HepG2 (cell line): Measurements from ENCODE around the gene NKD2. TPM values are rescaled to one million over a fixed set of nuclear protein-coding genes. Genes with fewer than 3 reads are reported as not detected.

ENCODE experiments used
- ATAC-seq: fragments of 200-7000 bp; cut with Tn5 transposase; 3 replicates; pipeline ENCODE4 v1.9.1; 2020; ENCODE audit warnings: mild to moderate bottlenecking, moderate library complexity
- Bru-seq: library from RNA; stranded (reverse); fragments of 400-500 nt; gene quantifications from one replicate; lab custom pipeline; 2021; lab: Mats Ljungman, UMichigan
- BruChase-seq, 2 experiments: library from RNA; stranded (reverse); fragments of 400-500 nt; gene quantifications; one replicate each; lab custom pipeline; 2021; lab: Mats Ljungman, UMichigan
- BruUV-seq: library from RNA; stranded (reverse); fragments of 400-500 nt; replicated peaks from 2 replicates; lab custom pipeline; 2021; lab: Mats Ljungman, UMichigan
- CTCF ChIA-PET: fragments of 300-600 bp; formaldehyde crosslinking; extraction: SDS; loops from one replicate; lab custom pipeline; 2021; ENCODE audit warnings: low total read pairs, inconsistent platforms, low intra/inter-chr PET ratio; lab: Yijun Ruan, JAX
- POLR2A ChIA-PET: fragments of 350-600 bp; sonication (Branson Sonifier 250); formaldehyde crosslinking; loops from one replicate; lab custom pipeline; 2020; ENCODE audit warnings: antibody characterized with exemption, inconsistent platforms; lab: Yijun Ruan, JAX
- DNase-seq: peaks from one replicate; pipeline ENCODE4 v3.0.0-alpha.2; 2015; ENCODE audit warnings: low spot score
- FAIRE-seq: peaks from 3 replicates; lab custom pipeline; 2011; peaks lifted over from hg19 to GRCh38; lab: Jason Lieb, UNC
- H2AFZ ChIP-seq: one replicate; pipeline ENCODE4 v1.6.1; 2011; ENCODE audit warnings: low read length, inconsistent platforms
- H3K27ac ChIP-seq: fragments of 300-600 bp; 3 replicates; pipeline ENCODE4 v1.8.0; 2011; ENCODE audit warnings: mixed run types, mild to moderate bottlenecking, mixed read lengths, low read length, inconsistent platforms; ENCODE audit not compliant: insufficient read depth; ENCODE audit errors: extremely low read length
- H3K27me3 ChIP-seq, 2 experiments: fragments of 200-600 bp in 1 of 2; 2 replicates in 1 of 2; 3 replicates in 1 of 2; pipeline versions ENCODE4 v1.6.0 to v1.8.0; 2011; ENCODE audit warnings: low read length in 2 of 2, mild to moderate bottlenecking in 2 of 2, moderate library complexity in 2 of 2, inconsistent platforms in 1 of 2; ENCODE audit not compliant: insufficient read depth in 2 of 2, control insufficient read depth in 1 of 2
- H3K36me3 ChIP-seq, 2 experiments: fragments of 200-600 bp in 1 of 2; replicated peaks in 1 of 2; 2 replicates in 1 of 2; 3 replicates in 1 of 2; pipeline versions ENCODE4 v1.5.1 to v1.8.0; 2011; ENCODE audit warnings: low read length in 2 of 2, inconsistent platforms in 1 of 2; ENCODE audit not compliant: insufficient read depth in 2 of 2, control insufficient read depth in 1 of 2
- H3K4me1 ChIP-seq: 2 replicates; pipeline ENCODE4 v1.5.1; 2012; ENCODE audit warnings: low read length, inconsistent platforms; ENCODE audit not compliant: insufficient read depth
- H3K4me2 ChIP-seq: 2 replicates; pipeline ENCODE4 v1.6.0; 2011; ENCODE audit warnings: low read depth, low read length, inconsistent platforms
- H3K4me3 ChIP-seq, 3 experiments: fragments of 200-600 bp in 1 of 3; sonication (generic), shearing (Covaris generic) in 1 of 3; replicated peaks in 1 of 3; 2 replicates each; pipeline ENCODE4 v1.5.1; 2011 to 2016; ENCODE audit warnings: low read length in 3 of 3, inconsistent platforms in 2 of 3, low read depth in 2 of 3, mild to moderate bottlenecking in 2 of 3, control low read depth in 1 of 3, mixed read lengths in 1 of 3; ENCODE audit not compliant: insufficient read depth in 1 of 3
- H3K79me2 ChIP-seq: one replicate; pipeline ENCODE4 v1.6.1; 2011; ENCODE audit warnings: low read length, inconsistent platforms; ENCODE audit not compliant: insufficient read depth
- H3K9ac ChIP-seq: 2 replicates; pipeline ENCODE4 v1.6.0; 2011; ENCODE audit warnings: mild to moderate bottlenecking, low read depth, low read length, inconsistent platforms; ENCODE audit not compliant: insufficient read depth
- H3K9me3 ChIP-seq: 2 replicates; pipeline ENCODE4 v1.5.1; 2012; ENCODE audit warnings: mild to moderate bottlenecking, low read length
- H4K20me1 ChIP-seq: 2 replicates; pipeline ENCODE4 v1.6.0; 2011; ENCODE audit warnings: inconsistent platforms, mild to moderate bottlenecking, low read length, moderate library complexity; ENCODE audit not compliant: insufficient read depth
- ATF7-NPFF ChIP-seq: sonication (generic); formaldehyde crosslinking; IDR thresholded peaks from 2 replicates; pipeline ENCODE4 v1.8.1; 2023; ENCODE audit warnings: mild to moderate bottlenecking, low read depth, missing genetic modification reagents, moderate library complexity
- GABPB1 ChIP-seq: IDR thresholded peaks from 2 replicates; pipeline ENCODE4 v1.6.1; 2016; ENCODE audit warnings: mild to moderate bottlenecking, missing genetic modification reagents, moderate library complexity, missing compliant biosample characterization
- HOXA3 ChIP-seq: sonication (generic); formaldehyde crosslinking; IDR thresholded peaks from 2 replicates; pipeline ENCODE4 v1.5.0; 2020; ENCODE audit warnings: missing genetic modification reagents
- JDP2 ChIP-seq: sonication (generic); formaldehyde crosslinking; IDR thresholded peaks from 2 replicates; pipeline ENCODE4 v1.8.1; 2022; ENCODE audit warnings: missing genetic modification reagents, borderline replicate concordance
- NCOA5 ChIP-seq: sonication (generic); formaldehyde crosslinking; IDR thresholded peaks from 2 replicates; pipeline ENCODE4 v1.4.0; 2020; ENCODE audit warnings: missing genetic modification reagents
- RAD21 ChIP-seq: fragments of 450-650 bp; formaldehyde crosslinking; IDR thresholded peaks from 2 replicates; pipeline ENCODE4 v1.5.0; 2020; ENCODE audit warnings: mild to moderate bottlenecking
- SALL1 ChIP-seq: sonication (generic); formaldehyde crosslinking; IDR thresholded peaks from 2 replicates; pipeline ENCODE4 v1.8.0; 2022; ENCODE audit warnings: mild to moderate bottlenecking, missing genetic modification reagents
- TFDP1 ChIP-seq: IDR thresholded peaks from 2 replicates; pipeline ENCODE4 v1.6.1; 2016; ENCODE audit warnings: missing compliant biosample characterization, missing genetic modification reagents, borderline replicate concordance
- ZBTB21 ChIP-seq: sonication (generic); formaldehyde crosslinking; IDR thresholded peaks from 2 replicates; pipeline ENCODE4 v1.4.0; 2020; ENCODE audit warnings: missing genetic modification reagents
- ZFP36L2 ChIP-seq: sonication (generic); formaldehyde crosslinking; IDR thresholded peaks from 2 replicates; pipeline ENCODE4 v1.4.0; 2020; ENCODE audit warnings: missing genetic modification reagents
- ZNF777 ChIP-seq: sonication (generic); formaldehyde crosslinking; IDR thresholded peaks from 2 replicates; pipeline ENCODE4 v1.4.0; 2020; ENCODE audit warnings: missing genetic modification reagents
- WGBS: methylation state at CpG from one replicate; pipeline ENCODE4 v1.1.6; 2017; ENCODE audit warnings: low lambda C conversion rate; 5-methylcytosine and 5-hydroxymethylcytosine counted together
- in situ Hi-C: cut with HindIII; loops from 2 replicates; pipeline ENCODE4 v1.10.0; 2017; ENCODE audit warnings: low pct_unique_long_range_greater_than_20kb; ENCODE audit not compliant: extremely low pct_ligation_motif_present
- intact Hi-C: fragments of 100-400 bp; cut with micrococcal nuclease; formaldehyde crosslinking; loops from one replicate; pipeline ENCODE4 v1.10.0; 2022; ENCODE audit not compliant: unreplicated experiment
- long read RNA-seq, 2 experiments: library from RNA in 1 of 2; library from polyadenylated mRNA in 1 of 2; stranded (forward) in 1 of 2; unstranded in 1 of 2; transcript quantifications; one replicate each; pipeline ENCODE4 v2.0.0, GENCODE V29; 2019 to 2022
- polyA minus RNA-seq, 3 experiments: library from RNA; depleted of rRNA, polyadenylated mRNA; stranded (reverse); fragments of >200 nt; gene quantifications; 2 replicates each; pipeline ENCODE4 v1.2.3, GENCODE V29; 2011; ENCODE audit warnings: low replicate concordance in 1 of 3
- polyA plus RNA-seq, 8 experiments: library from polyadenylated mRNA; depleted of rRNA in 3 of 8; stranded (reverse) in 7 of 8; unstranded in 1 of 8; fragments of >200 nt; fragmentation: Illumina TruSeq in 4 of 8; extraction: Trizol in 4 of 8; gene quantifications; 2 replicates each; pipeline versions ENCODE4 v1.2.1 to v1.2.3, GENCODE V29; 2011 to 2016; ENCODE audit warnings: low read depth in 4 of 8, missing spikeins in 1 of 8, mixed read lengths in 1 of 8; ENCODE audit not compliant: insufficient read depth in 1 of 8
- total RNA-seq, 5 experiments: library from RNA; depleted of rRNA; stranded (reverse); fragments of >200 nt; fragmentation: Illumina TruSeq; extraction: Trizol; gene quantifications; 2 replicates each; pipeline ENCODE4 v1.2.3, GENCODE V29; 2016; ENCODE audit warnings: low read depth in 1 of 5
- TF ChIP-seq, protein P1 (sequence below): sonication (generic); formaldehyde crosslinking; IDR thresholded peaks from 2 replicates; pipeline ENCODE4 v1.5.0; 2020; ENCODE audit warnings: mild to moderate bottlenecking, missing genetic modification reagents, moderate library complexity

Gene NKD2
- total RNA-seq (2016; rRNA removed; fragmentation: Illumina TruSeq; extraction: Trizol) (0.53 and 0.94 TPM in 2 replicates), polyA plus RNA-seq (2011; rRNA removed) (0.81 and 0.82 TPM in 2 replicates), polyA minus RNA-seq (2011; rRNA and poly(A)+ RNA removed; ENCODE audit: low replicate concordance) (1.6 TPM in 1 of 2 replicates, not detected in the other), Bru-seq, nascent RNA (percentile 28 among the genes with signal in this experiment), BruChase-seq, experiment 1, labeled RNA remaining after a 6-hour chase (percentile 23 among the genes with signal in this experiment), BruChase-seq, experiment 2, labeled RNA remaining after a 2-hour chase (percentile 26 among the genes with signal in this experiment)
- total RNA-seq (2016; cell fraction: cytosol; rRNA removed; fragmentation: Illumina TruSeq; extraction: Trizol; ENCODE audit: low read depth) = 0.26 and 0.91 TPM in 2 replicates
- 0.77 and 1.1 TPM in 2 replicates for total RNA-seq (2016; cell fraction: insoluble cytoplasmic fraction; rRNA removed; fragmentation: Illumina TruSeq; extraction: Trizol)
- 0.48 and 0.90 TPM in 2 replicates for total RNA-seq (2016; cell fraction: membrane; rRNA removed; fragmentation: Illumina TruSeq; extraction: Trizol)
- 0.81 and 2.0 TPM in 2 replicates for total RNA-seq (2016; cell fraction: nucleus; rRNA removed; fragmentation: Illumina TruSeq; extraction: Trizol)
- polyA plus RNA-seq (2011; cell fraction: cytosol; rRNA removed) = 0.13 and 0.70 TPM in 2 replicates
- polyA plus RNA-seq (2011; cell fraction: nucleus; rRNA removed) = 10.6 and 14.1 TPM in 2 replicates
- 0.39 and 0.79 TPM in 2 replicates for polyA plus RNA-seq (2012)
- 0.59 and 0.60 TPM in 2 replicates for polyA plus RNA-seq (2016; cell fraction: cytosol; fragmentation: Illumina TruSeq; extraction: Trizol; ENCODE audit: low read depth)
- 1.1 and 1.2 TPM in 2 replicates for polyA plus RNA-seq (2016; cell fraction: insoluble cytoplasmic fraction; fragmentation: Illumina TruSeq; extraction: Trizol; ENCODE audit: low read depth)
- 0.76 and 0.84 TPM in 2 replicates for polyA plus RNA-seq (2016; cell fraction: membrane; fragmentation: Illumina TruSeq; extraction: Trizol; ENCODE audit: low read depth)
- polyA plus RNA-seq (2016; cell fraction: nucleus; fragmentation: Illumina TruSeq; extraction: Trizol; ENCODE audit: insufficient read depth, low read depth) = 5.1 and 6.3 TPM in 2 replicates
- 0.30 and 0.62 TPM in 2 replicates for polyA minus RNA-seq (2011; cell fraction: cytosol; rRNA and poly(A)+ RNA removed)
- 0.62 and 1.0 TPM in 2 replicates for polyA minus RNA-seq (2011; cell fraction: nucleus; rRNA and poly(A)+ RNA removed)
- long read RNA-seq, experiment 1 = 0 reads
- long read RNA-seq, experiment 2, transcript NKD2-202 (10 exons, 2,155 nt) = major isoform, 6 of 14 reads
- long read RNA-seq, experiment 2, partial matches to known transcripts = 4 of 14 reads
- long read RNA-seq, experiment 2, other reads (novel, unspliced or antisense) = 2 of 14 reads

DNA sequence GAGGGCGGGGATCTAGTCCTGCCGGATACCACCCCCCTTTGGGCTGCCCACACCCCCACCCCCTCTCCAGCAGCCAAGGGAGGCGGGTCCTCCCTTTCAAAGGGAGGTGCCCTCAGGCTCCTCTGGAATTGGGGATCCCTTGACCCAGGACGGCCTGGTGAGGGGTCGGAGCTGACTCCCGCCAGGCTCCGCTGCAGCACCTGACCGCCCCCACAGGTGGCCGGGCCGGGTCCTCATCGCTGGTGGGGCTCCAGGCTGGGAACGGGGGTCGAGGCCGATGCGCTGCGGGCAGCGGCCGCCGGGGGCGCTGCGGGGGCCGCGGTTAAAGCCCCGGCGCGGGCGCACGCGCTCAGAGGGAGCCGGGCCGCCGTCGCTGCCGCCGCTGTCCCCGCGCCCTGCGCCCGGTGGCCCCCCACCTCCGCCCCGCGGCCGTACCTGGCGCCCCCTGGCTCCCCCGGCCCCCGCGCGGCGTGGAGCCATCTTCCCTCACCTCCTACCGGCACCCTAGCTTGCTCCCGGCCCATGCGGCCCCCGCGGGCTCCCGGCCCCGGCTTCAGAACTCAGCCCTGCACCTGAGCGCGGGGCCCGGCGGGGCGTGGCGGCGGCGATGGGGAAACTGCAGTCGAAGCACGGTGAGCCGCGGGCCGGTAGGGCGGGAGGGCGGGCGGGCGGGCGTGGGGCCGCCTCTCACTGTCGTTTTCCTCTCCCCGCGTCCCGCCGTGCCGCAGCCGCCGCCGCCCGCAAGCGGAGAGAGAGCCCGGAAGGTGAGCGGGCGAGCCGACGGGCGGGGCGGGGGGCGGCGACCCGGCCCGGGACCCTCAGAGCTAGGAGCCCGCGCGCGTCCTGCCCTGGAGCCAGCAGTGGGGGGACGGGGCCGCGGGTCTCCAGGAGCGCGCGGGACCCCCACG is at the start of gene NKD2:
Gene NKD2 (plus strand): TSS at position 352 of the 908 bp plus-strand sequence. CDS start 256 bp downstream, at position 608.
- Histone ChIP-seq H3K27ac (no peak within 1 kb of the TSS), H3K4me2 (peak within 1 kb of the TSS; percentile 47; the same call in 1 of the 2 replicates), H2AFZ (no peak within 1 kb of the TSS), H3K9ac (no peak within 1 kb of the TSS), H3K36me3 (no peaks in the 10 kb centered on the region), H3K4me1 (peaks cover 56% of the 10 kb centered on the region), H3K27me3 (peaks cover 7 to 53% of the 10 kb centered on the region in 2 experiments), H3K9me3 (no peaks in the 10 kb centered on the region), H3K79me2 (no peaks in the 10 kb centered on the region), H4K20me1 (0 out of 2 replicates have a peak, but pooled peaks cover 3% of the 10 kb centered on the region), H3K4me3 (peak within 1 kb of the TSS in 1 of 3 experiments; percentile 48; a peak in 2 of 6 replicates)
- in situ Hi-C loops = no loop called here
- FAIRE-seq = no peak
- ATAC-seq = peak; percentile 36
- ChIA-PET POLR2A (interaction anchor here (1.2 kb wide), 1 partner anchor 153 kb away, joined by 3 read pairs; no protein-coding TSS in a partner anchor), CTCF (interaction anchor here (0.8 to 4.0 kb wide), 2 partner anchors 12 to 85 kb away, joined by 3 to 34 read pairs; no protein-coding TSS in a partner anchor)
- intact Hi-C loops = no loop called here
- WGBS = 10% methylated on average over 23 of the region's 108 CpGs
- DNase-seq = no peak
- BruUV-seq = no TSS peak
- TF ChIP-seq NCOA5 (no peak), RAD21 (peak; percentile 21; the same call in 1 of the 2 replicates), HOXA3 (peak; percentile 7), ZBTB21 (CRISPR knock-in tag) (no peak), GABPB1 (CRISPR knock-in tag) (0 out of 2 replicates have a peak, but pooled peaks have one; percentile 10), ZNF777 (CRISPR knock-in tag) (peak; percentile 25; the same call in 1 of the 2 replicates), SALL1 (CRISPR knock-in tag) (peak; percentile 17; the same call in 1 of the 2 replicates), ZFP36L2 (no peak), JDP2 (CRISPR knock-in tag) (no peak), TFDP1 (CRISPR knock-in tag) (peak; percentile 25; the same call in 1 of the 2 replicates), ATF7-NPFF (no peak)
- TF ChIP-seq, protein P1, sequence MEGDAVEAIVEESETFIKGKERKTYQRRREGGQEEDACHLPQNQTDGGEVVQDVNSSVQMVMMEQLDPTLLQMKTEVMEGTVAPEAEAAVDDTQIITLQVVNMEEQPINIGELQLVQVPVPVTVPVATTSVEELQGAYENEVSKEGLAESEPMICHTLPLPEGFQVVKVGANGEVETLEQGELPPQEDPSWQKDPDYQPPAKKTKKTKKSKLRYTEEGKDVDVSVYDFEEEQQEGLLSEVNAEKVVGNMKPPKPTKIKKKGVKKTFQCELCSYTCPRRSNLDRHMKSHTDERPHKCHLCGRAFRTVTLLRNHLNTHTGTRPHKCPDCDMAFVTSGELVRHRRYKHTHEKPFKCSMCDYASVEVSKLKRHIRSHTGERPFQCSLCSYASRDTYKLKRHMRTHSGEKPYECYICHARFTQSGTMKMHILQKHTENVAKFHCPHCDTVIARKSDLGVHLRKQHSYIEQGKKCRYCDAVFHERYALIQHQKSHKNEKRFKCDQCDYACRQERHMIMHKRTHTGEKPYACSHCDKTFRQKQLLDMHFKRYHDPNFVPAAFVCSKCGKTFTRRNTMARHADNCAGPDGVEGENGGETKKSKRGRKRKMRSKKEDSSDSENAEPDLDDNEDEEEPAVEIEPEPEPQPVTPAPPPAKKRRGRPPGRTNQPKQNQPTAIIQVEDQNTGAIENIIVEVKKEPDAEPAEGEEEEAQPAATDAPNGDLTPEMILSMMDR (CRISPR knock-in tag) = peak; percentile 48
